ENCODE data around the gene INPP4A.
A peak's percentile ranks its signal among the peaks of the same experiment; 100 is the strongest.

The INPP4A gene

GRCh38 chr2:98461498-98462049, 16.9 kb downstream of the INPP4A start:
- DNase-seq = no peak

GRCh38 chr2:98463081-98463481, 18.4 kb downstream of the INPP4A start:
- DNase-seq = no peak

GRCh38 chr2:98463551-98463971, 18.9 kb downstream of the INPP4A start:
- DNase-seq = no peak

GRCh38 chr2:98463988-98464771, 19.5 kb downstream of the INPP4A start:
- no peak for DNase-seq

- no peak for DNase-seq
These were observed 20.2 kb downstream of the INPP4A start for GRCh38 chr2:98464772-98465310.

- DNase-seq = peak; percentile 93
These were observed 21.0 kb downstream of the INPP4A start for GRCh38 chr2:98465456-98466226.

GRCh38 chr2:98467082-98467536, 22.5 kb downstream of the INPP4A start:
- DNase-seq = no peak

- DNase-seq = no peak
These were observed 23.0 kb downstream of the INPP4A start for GRCh38 chr2:98467652-98468051.

GRCh38 chr2:98468621-98469236, 24.1 kb downstream of the INPP4A start:
- DNase-seq = no peak

- no peak for DNase-seq
These were observed 25.3 kb downstream of the INPP4A start for GRCh38 chr2:98469862-98470544.

- DNase-seq = no peak
These were observed 26.2 kb downstream of the INPP4A start for GRCh38 chr2:98470851-98471255.

- no peak for DNase-seq
These were observed 26.9 kb downstream of the INPP4A start for GRCh38 chr2:98471402-98472131.

- peak; percentile 45 for DNase-seq
These were observed 27.5 kb downstream of the INPP4A start for GRCh38 chr2:98472132-98472650.

- DNase-seq = no peak
These were observed 28.5 kb downstream of the INPP4A start for GRCh38 chr2:98472961-98473746.

GRCh38 chr2:98473995-98474780, 29.5 kb downstream of the INPP4A start:
- DNase-seq = no peak

- no peak for DNase-seq
These were observed 30.4 kb downstream of the INPP4A start for GRCh38 chr2:98474979-98475632.

GRCh38 chr2:98476192-98476868, 31.7 kb downstream of the INPP4A start:
- DNase-seq = no peak

GRCh38 chr2:98477036-98477435, 32.4 kb downstream of the INPP4A start:
- no peak for DNase-seq

- no peak for DNase-seq
These were observed 32.8 kb downstream of the INPP4A start for GRCh38 chr2:98477506-98477905.
